Heart left ventricle (tissue), 13 donors: ENCODE measurements around the gene PACS1.

Experiments used
- POLR2A ChIP-seq, 2 donors: fragments of 450-650 bp; IDR thresholded peaks; one replicate each; pipeline ENCODE4 v1.6.1; 2017; ENCODE audit warnings: antibody characterized with exemption in 2 of 2, mild to moderate bottlenecking in 2 of 2, moderate library complexity in 2 of 2
- TF ChIP-seq, protein P1 (sequence below), 12 donors: fragments of 200-600 bp; sonication (generic) in 4 of 12; IDR thresholded peaks; one replicate each; pipeline versions ENCODE4 v1.5.0 to v1.8.0; 2018 to 2022; ENCODE audit warnings: antibody characterized with exemption in 12 of 12, mild to moderate bottlenecking in 5 of 12
- donor health status: ischemic (EF 13 %, LVEDD 7.1; RV severe dilation, severe dysfunction).
- donor health status: DM: no; HTN: yes; CAD: no.
- donor health status: DM: no; HTN: no; CAD: no.
- donor health status: ischemic (EF 25% LVEDD 6.9; RV normal size, moderate dysfunction).
- donor health status: ischemic (EF 25% LVEDD 5.7; RV mildly dilated, moderate dysfunction).
- donor health status: ischemic (EF 35%, LVEDD 5.7; RV mildly dilated, moderate dysfunction).
- donor health status: nonischemic (EF 11% LVEDD 7.7; RV severe dilation, severe dysfunction).
- donor health status: DM: yes; HTN: yes; CAD: no.
- donor health status: PGD.
- donor health status: ischemic (EF 29% LVEDD 5.4; RV normal size, mild dysfunction).
- donor health status: nonischemic (EF 23%, LVEDD 6.1; RV moderate dilation, normal function).

DNA sequence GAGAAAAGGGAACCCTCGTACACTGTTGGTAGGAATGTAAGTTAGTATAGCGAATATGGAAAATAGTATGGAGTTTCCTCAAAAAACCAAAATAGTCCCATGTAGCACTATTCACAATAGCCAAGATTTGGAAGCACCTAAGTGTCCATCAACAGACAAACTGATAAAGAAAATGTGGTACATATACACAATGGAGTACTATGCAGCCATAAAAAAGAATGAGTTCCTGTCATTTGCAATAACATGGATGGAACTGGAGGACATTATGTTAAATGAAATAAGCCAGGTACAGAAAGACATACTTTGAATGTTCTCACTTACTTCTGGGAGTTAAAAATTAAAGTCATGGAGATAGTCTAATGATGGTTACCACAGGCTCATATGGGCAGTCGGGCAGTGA lies 134.3 kb downstream of the PACS1 start:
- TF ChIP-seq, protein P1, sequence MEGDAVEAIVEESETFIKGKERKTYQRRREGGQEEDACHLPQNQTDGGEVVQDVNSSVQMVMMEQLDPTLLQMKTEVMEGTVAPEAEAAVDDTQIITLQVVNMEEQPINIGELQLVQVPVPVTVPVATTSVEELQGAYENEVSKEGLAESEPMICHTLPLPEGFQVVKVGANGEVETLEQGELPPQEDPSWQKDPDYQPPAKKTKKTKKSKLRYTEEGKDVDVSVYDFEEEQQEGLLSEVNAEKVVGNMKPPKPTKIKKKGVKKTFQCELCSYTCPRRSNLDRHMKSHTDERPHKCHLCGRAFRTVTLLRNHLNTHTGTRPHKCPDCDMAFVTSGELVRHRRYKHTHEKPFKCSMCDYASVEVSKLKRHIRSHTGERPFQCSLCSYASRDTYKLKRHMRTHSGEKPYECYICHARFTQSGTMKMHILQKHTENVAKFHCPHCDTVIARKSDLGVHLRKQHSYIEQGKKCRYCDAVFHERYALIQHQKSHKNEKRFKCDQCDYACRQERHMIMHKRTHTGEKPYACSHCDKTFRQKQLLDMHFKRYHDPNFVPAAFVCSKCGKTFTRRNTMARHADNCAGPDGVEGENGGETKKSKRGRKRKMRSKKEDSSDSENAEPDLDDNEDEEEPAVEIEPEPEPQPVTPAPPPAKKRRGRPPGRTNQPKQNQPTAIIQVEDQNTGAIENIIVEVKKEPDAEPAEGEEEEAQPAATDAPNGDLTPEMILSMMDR (IDR thresholded peaks at IDR 0.05) = no peak
- TF ChIP-seq POLR2A (IDR thresholded peaks at IDR 0.05) = no peak
